ENCODE data around the gene TMEM97. TPM values are rescaled to one million over a fixed set of nuclear protein-coding genes. Genes with fewer than 3 reads are reported as not detected.

The TMEM97 gene
- total RNA-seq, 2 experiments from 2014 or later: 2.6 to 3.7 TPM

GRCh38 chr17:28363776-28364650 is 45.0 kb downstream of the TMEM97 start:
- no peak overlapping the region for H3K27ac ChIP-seq (ENCODE audit: low read depth in 1 of 2, low read length in 2 of 2)
- ChIA-PET CTCF (no interaction called here), POLR2A (interaction anchor here (1.3 kb wide), 1 partner anchor 28 kb away, joined by 3 read pairs; the partner anchor contains the start of gene TNFAIP1)
- ATAC-seq (ENCODE audit: poor library complexity): no peak
- DNase-seq: no peak
- H3K4me3 Mint-ChIP-seq: no peak overlapping the region
- intact Hi-C loops (cut with DNase I, micrococcal nuclease): no loop called here
- TF ChIP-seq CTCF (IDR thresholded peaks at IDR 0.05): no peak
- no peak overlapping the region for H3K27ac Mint-ChIP-seq
- no peaks in the 10 kb centered on the region for H3K27me3 ChIP-seq (ENCODE audit: control insufficient read depth in 1 of 2, insufficient read depth in 2 of 2, low read length in 2 of 2)
- no peaks in the 10 kb centered on the region for H3K9me3 ChIP-seq (ENCODE audit: control insufficient read depth in 1 of 2, insufficient read depth in 1 of 2, low read length in 2 of 2)
- no peak overlapping the region for H3K4me3 ChIP-seq (ENCODE audit: low read length)
- H3K27me3 Mint-ChIP-seq: no peaks in the 10 kb centered on the region
- peaks cover 4% of the 10 kb centered on the region for H3K4me1 Mint-ChIP-seq (ENCODE audit: low read depth)
- peaks cover 51% of the 10 kb centered on the region for H3K36me3 Mint-ChIP-seq (ENCODE audit: low read depth)
- no peaks in the 10 kb centered on the region for H3K4me1 ChIP-seq (ENCODE audit: insufficient read depth, low read length)
- no peaks in the 10 kb centered on the region for H3K9me3 Mint-ChIP-seq
- H3K36me3 ChIP-seq (ENCODE audit: insufficient read depth, low read length): peaks cover 57% of the 10 kb centered on the region

GRCh38 chr17:28364665-28365363 is 45.8 kb downstream of the TMEM97 start, which contains the start of gene SEBOX:
Gene SEBOX, minus strand, starts transcription at chr17:28365199. Its CDS starts 48 bp downstream, at chr17:28365151.
- H3K27me3 Mint-ChIP-seq: no peaks in the 10 kb centered on the region

GRCh38 chr17:28365487-28365886 is 46.5 kb downstream of the TMEM97 start:
- H3K36me3 ChIP-seq (ENCODE audit: insufficient read depth, low read length): peaks cover 46% of the 10 kb centered on the region
- intact Hi-C loops (cut with DNase I, micrococcal nuclease): no loop called here
- ATAC-seq (ENCODE audit: poor library complexity) (no peak), DNase-seq (no peak)
- Mint-ChIP-seq H3K4me1 (ENCODE audit: low read depth) (peaks cover 5% of the 10 kb centered on the region), H3K9me3 (no peaks in the 10 kb centered on the region), H3K4me3 (no peak overlapping the region), H3K27me3 (no peaks in the 10 kb centered on the region), H3K27ac (no peak overlapping the region), H3K36me3 (ENCODE audit: low read depth) (peaks cover 41% of the 10 kb centered on the region)
- ChIA-PET CTCF (no interaction called here), POLR2A (interaction anchor here (1.5 kb wide), 1 partner anchor 8 kb away, joined by 5 read pairs; the partner anchor contains the start of gene POLDIP2)
- H3K27ac ChIP-seq (ENCODE audit: low read depth in 1 of 2, low read length in 2 of 2): no peak overlapping the region
- no peaks in the 10 kb centered on the region for H3K27me3 ChIP-seq (ENCODE audit: control insufficient read depth in 1 of 2, insufficient read depth in 2 of 2, low read length in 2 of 2)
- H3K9me3 ChIP-seq (ENCODE audit: control insufficient read depth in 1 of 2, insufficient read depth in 1 of 2, low read length in 2 of 2): no peaks in the 10 kb centered on the region
- no peak for TF ChIP-seq CTCF (IDR thresholded peaks at IDR 0.05)
- H3K4me1 ChIP-seq (ENCODE audit: insufficient read depth, low read length): no peaks in the 10 kb centered on the region
- H3K4me3 ChIP-seq (ENCODE audit: low read length): no peak overlapping the region

More at GRCh38 chr17:28364665-28365363, 45.8 kb downstream of the TMEM97 start, which contains the start of gene SEBOX:
- CTCF ChIA-PET: no interaction called here
- Histone ChIP-seq H3K4me1 (ENCODE audit: insufficient read depth, low read length) (no peaks in the 10 kb centered on the region), H3K27me3 (ENCODE audit: control insufficient read depth in 1 of 2, insufficient read depth in 2 of 2, low read length in 2 of 2) (no peaks in the 10 kb centered on the region), H3K9me3 (ENCODE audit: control insufficient read depth in 1 of 2, insufficient read depth in 1 of 2, low read length in 2 of 2) (no peaks in the 10 kb centered on the region), H3K27ac (ENCODE audit: low read depth in 1 of 2, low read length in 2 of 2) (no peak within 1 kb of the TSS), H3K4me3 (ENCODE audit: low read length) (no peak within 1 kb of the TSS), H3K36me3 (ENCODE audit: insufficient read depth, low read length) (peaks cover 52% of the 10 kb centered on the region)
- H3K4me3 Mint-ChIP-seq: no peak within 1 kb of the TSS
- no peak for TF ChIP-seq CTCF (IDR thresholded peaks at IDR 0.05)
- no peaks in the 10 kb centered on the region for H3K4me1 Mint-ChIP-seq (ENCODE audit: low read depth)
- H3K27ac Mint-ChIP-seq: no peak within 1 kb of the TSS
- ATAC-seq (ENCODE audit: poor library complexity) (no peak), DNase-seq (no peak)
- intact Hi-C loops (cut with DNase I, micrococcal nuclease): no loop called here
- POLR2A ChIA-PET: no interaction called here
- no peaks in the 10 kb centered on the region for H3K9me3 Mint-ChIP-seq
- H3K36me3 Mint-ChIP-seq (ENCODE audit: low read depth): peaks cover 47% of the 10 kb centered on the region

Data from CD4-positive, alpha-beta T cell (primary cell).